ENCODE measurements around the gene BTBD8. TPM values are rescaled to one million over a fixed set of nuclear protein-coding genes. Genes with fewer than 3 reads are reported as not detected.

BTBD8 gene
- total RNA-seq, 4 donors from 2014 or later = 1.3 to 5.0 (median 2.8) TPM

DNA sequence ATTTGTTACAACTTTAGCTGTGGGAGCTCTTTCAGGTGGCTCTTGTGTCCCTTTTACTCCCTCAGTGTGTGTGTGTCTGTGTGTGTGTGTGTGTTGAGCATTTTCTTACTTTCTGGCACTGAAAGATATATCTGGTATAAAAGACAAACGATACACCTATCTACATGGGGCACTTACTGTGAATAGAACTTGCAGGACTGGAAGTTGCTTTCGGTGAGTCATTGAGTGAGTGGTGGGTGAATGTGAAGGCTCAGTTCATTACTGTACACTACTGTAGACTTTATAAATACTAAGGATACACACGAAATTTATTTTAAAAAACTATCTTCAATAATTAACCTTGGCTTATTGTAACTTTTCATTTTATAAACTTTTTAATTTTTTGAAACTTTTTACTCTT is 38.7 kb downstream of the BTBD8 start:
- intact Hi-C loops (cut with DNase I; ENCODE audit: low total_unique reads) = no loop called here
- 67 to 73% methylated on average over 3 of the region's 3 CpGs for WGBS, 2 donors
- TF ChIP-seq POLR2A (IDR thresholded peaks at IDR 0.05) (no peak), CTCF (IDR thresholded peaks at IDR 0.05) (no peak)
- no peak for DNase-seq (ENCODE audit: low spot score in 2 of 2)
- no peak overlapping the region for H3K4me3 ChIP-seq (ENCODE audit: low read depth, poor library complexity, severe bottlenecking)

GRCh38 chr1:92123868-92124267 is 43.7 kb downstream of the BTBD8 start:
- DNase-seq (ENCODE audit: low spot score in 2 of 2) = no peak
- no peak overlapping the region for H3K4me3 ChIP-seq (ENCODE audit: low read depth, poor library complexity, severe bottlenecking)
- 35 to 57% methylated on average over 3 of the region's 3 CpGs for WGBS, 2 donors
- intact Hi-C loops (cut with DNase I; ENCODE audit: low total_unique reads) = no loop called here
- TF ChIP-seq CTCF (IDR thresholded peaks at IDR 0.05) = no peak
- no peak for TF ChIP-seq POLR2A (IDR thresholded peaks at IDR 0.05)

- intact Hi-C loops (cut with DNase I; ENCODE audit: low total_unique reads) = no loop called here
- DNase-seq (ENCODE audit: low spot score in 2 of 2) = no peak
- WGBS, 2 donors = 76 to 79% methylated on average over 4 of the region's 4 CpGs
- no peak overlapping the region for H3K4me3 ChIP-seq (ENCODE audit: low read depth, poor library complexity, severe bottlenecking)
- TF ChIP-seq CTCF (IDR thresholded peaks at IDR 0.05) (no peak), POLR2A (IDR thresholded peaks at IDR 0.05) (no peak)
These were observed 45.1 kb downstream of the BTBD8 start for GRCh38 chr1:92125204-92125603.

DNA sequence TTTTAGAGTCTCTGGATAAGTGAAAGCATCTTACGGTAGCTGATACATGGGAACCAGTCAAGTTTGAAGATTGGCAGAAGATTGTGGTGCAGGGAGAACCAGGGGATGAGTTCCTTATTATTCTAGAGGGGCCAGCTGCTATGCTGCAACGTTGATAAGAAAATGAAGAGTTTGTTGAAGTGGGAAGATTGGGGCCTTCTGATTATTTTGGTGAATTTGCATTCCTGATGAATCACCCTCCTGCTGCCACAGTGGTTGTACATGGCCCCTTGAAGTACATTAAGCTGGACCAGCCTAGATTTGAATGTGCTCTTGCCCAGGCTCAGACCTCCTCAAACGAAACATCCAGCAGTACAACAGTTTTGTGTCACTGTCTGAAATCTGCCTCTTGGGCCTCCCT is 45.9 kb downstream of the BTBD8 start:
- WGBS, 2 donors = 90 to 91% methylated on average over 3 of the region's 3 CpGs
- no peak for DNase-seq (ENCODE audit: low spot score in 2 of 2)
- no peak overlapping the region for H3K4me3 ChIP-seq (ENCODE audit: low read depth, poor library complexity, severe bottlenecking)
- intact Hi-C loops (cut with DNase I; ENCODE audit: low total_unique reads) = no loop called here
- TF ChIP-seq CTCF (IDR thresholded peaks at IDR 0.05) (no peak), POLR2A (IDR thresholded peaks at IDR 0.05) (no peak)

DNA sequence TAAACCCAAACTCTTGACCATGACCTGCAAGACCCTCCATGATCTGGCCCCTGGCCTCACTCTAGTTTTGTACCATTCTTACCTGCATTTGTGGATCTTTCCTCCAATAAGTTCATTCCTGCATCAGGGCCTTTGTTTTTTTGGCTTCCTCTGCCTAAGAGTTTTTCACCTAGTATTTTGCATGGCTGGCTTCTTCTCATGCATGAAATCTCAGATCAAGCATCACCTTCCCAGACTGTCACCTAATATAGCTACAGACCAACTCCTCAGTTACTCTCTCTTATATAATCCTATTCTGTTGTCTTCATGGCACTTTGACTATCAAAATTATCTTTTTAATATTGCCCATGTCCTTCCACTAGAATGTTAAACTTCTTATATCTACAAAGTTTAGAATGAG is 54.2 kb downstream of the BTBD8 start:
- DNase-seq (ENCODE audit: low spot score in 2 of 2) = no peak
- intact Hi-C loops (cut with DNase I; ENCODE audit: low total_unique reads) = no loop called here
- TF ChIP-seq CTCF (IDR thresholded peaks at IDR 0.05) (no peak), POLR2A (IDR thresholded peaks at IDR 0.05) (no peak)
- H3K4me3 ChIP-seq (ENCODE audit: low read depth, poor library complexity, severe bottlenecking) = no peak overlapping the region

DNA sequence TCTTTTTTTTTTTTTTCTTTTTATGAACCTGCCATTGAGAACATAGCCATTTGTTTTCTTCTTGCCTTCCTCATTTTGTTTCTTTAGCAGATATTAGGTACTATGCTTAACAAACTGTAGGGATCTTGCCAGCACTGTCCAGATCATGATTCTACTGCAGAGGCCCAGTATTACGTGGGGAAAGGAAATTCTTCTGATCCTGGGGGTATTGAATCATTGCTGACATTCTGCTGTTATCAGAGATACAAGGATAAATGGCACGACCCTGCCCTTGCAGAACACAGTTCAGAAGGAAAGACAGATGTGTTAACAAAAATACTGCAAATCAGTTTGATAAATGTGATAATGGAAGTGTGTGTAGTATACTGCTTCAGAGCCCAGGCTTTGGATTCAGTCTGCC is 56.2 kb downstream of the BTBD8 start:
- TF ChIP-seq CTCF (IDR thresholded peaks at IDR 0.05) (no peak), POLR2A (IDR thresholded peaks at IDR 0.05) (no peak)
- 71 to 77% methylated on average over 2 of the region's 2 CpGs for WGBS, 2 donors
- intact Hi-C loops (cut with DNase I; ENCODE audit: low total_unique reads) = no loop called here
- H3K4me3 ChIP-seq (ENCODE audit: low read depth, poor library complexity, severe bottlenecking) = no peak overlapping the region
- no peak for DNase-seq (ENCODE audit: low spot score in 2 of 2)
